Hepatocyte (in vitro differentiated cells): ENCODE data around the gene TAL2.

Source experiments
- EZH2 ChIP-seq: fragments of 200-600 bp; sonication (generic); IDR thresholded peaks from 2 replicates; pipeline ENCODE4 v1.6.1; 2016; ENCODE audit warnings: antibody characterized with exemption, mild to moderate bottlenecking, borderline replicate concordance
- TF ChIP-seq, protein P1 (sequence below): fragments of 200-600 bp; sonication (generic); IDR thresholded peaks from 2 replicates; pipeline ENCODE4 v1.5.1; 2016; ENCODE audit warnings: antibody characterized with exemption, mild to moderate bottlenecking; ENCODE audit not compliant: poor library complexity

DNA sequence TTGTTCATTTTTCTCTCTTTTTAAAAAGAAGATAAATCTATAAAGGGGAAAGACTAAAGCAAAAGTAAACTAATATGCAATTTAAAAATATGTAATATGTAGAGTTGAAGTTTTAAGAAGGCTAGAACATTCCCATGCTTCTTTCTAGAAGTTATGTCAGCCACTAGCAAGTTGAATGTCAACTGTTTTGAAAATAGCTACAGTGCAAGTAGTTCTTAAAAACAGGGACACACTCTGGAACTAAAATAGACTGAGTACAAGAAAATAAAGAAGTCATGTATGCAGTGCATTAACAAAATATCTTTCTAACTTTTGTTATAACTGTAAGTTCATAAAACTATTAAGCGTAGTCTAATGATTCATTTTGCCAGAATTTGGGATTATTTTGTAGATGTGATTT is 40.0 kb downstream of the TAL2 start:
- TF ChIP-seq EZH2, result no peak
- TF ChIP-seq, protein P1, sequence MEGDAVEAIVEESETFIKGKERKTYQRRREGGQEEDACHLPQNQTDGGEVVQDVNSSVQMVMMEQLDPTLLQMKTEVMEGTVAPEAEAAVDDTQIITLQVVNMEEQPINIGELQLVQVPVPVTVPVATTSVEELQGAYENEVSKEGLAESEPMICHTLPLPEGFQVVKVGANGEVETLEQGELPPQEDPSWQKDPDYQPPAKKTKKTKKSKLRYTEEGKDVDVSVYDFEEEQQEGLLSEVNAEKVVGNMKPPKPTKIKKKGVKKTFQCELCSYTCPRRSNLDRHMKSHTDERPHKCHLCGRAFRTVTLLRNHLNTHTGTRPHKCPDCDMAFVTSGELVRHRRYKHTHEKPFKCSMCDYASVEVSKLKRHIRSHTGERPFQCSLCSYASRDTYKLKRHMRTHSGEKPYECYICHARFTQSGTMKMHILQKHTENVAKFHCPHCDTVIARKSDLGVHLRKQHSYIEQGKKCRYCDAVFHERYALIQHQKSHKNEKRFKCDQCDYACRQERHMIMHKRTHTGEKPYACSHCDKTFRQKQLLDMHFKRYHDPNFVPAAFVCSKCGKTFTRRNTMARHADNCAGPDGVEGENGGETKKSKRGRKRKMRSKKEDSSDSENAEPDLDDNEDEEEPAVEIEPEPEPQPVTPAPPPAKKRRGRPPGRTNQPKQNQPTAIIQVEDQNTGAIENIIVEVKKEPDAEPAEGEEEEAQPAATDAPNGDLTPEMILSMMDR, result no peak
